GM18870 (cell line): Measurements from ENCODE around the gene DSG2.
A peak's percentile ranks its signal among the peaks of the same experiment; 100 is the strongest.
"Not testable (repeated sequence)": the region's sequence is repeated elsewhere in the genome, so short reads cannot be mapped to it uniquely, and the experiment has no call there.

Experiments
- ATAC-seq: cut with Tn5 transposase; IDR thresholded peaks from one replicate; pipeline ENCODE4 v1.9.1; 2021; ENCODE audit warnings: moderate library complexity; ENCODE audit not compliant: unreplicated experiment

DSG2 gene

GRCh38 chr18:31498574-31499524 lies 872 bp downstream of the DSG2 start:
- ATAC-seq = no peak

GRCh38 chr18:31500051-31500688 lies 2.2 kb downstream of the DSG2 start:
- peak; percentile 96 for ATAC-seq

GRCh38 chr18:31503011-31503410 lies 5.0 kb downstream of the DSG2 start:
- ATAC-seq = no peak

GRCh38 chr18:31504455-31505147 lies 6.6 kb downstream of the DSG2 start:
- ATAC-seq = no peak

GRCh38 chr18:31505156-31505555 lies 7.2 kb downstream of the DSG2 start:
- ATAC-seq = no peak

- ATAC-seq = no peak
Observed at GRCh38 chr18:31506024-31506742, 8.2 kb downstream of the DSG2 start.

- ATAC-seq = not testable (repeated sequence)
Observed at GRCh38 chr18:31507124-31507523, 9.1 kb downstream of the DSG2 start.

- ATAC-seq = no peak
Observed at GRCh38 chr18:31508781-31509180, 10.8 kb downstream of the DSG2 start.

GRCh38 chr18:31509571-31509970 lies 11.6 kb downstream of the DSG2 start:
- no peak for ATAC-seq

- no peak for ATAC-seq
Observed at GRCh38 chr18:31510319-31510718, 12.3 kb downstream of the DSG2 start.

- ATAC-seq = no peak
Observed at GRCh38 chr18:31511098-31511497, 13.1 kb downstream of the DSG2 start.

- no peak for ATAC-seq
Observed at GRCh38 chr18:31512203-31512764, 14.3 kb downstream of the DSG2 start.

GRCh38 chr18:31513189-31513935 lies 15.4 kb downstream of the DSG2 start:
- ATAC-seq = no peak

- no peak for ATAC-seq
Observed at GRCh38 chr18:31516437-31516836, 18.5 kb downstream of the DSG2 start.

GRCh38 chr18:31526374-31526773 lies 28.4 kb downstream of the DSG2 start:
- ATAC-seq = no peak

- no peak for ATAC-seq
Observed at GRCh38 chr18:31533236-31533635, 35.3 kb downstream of the DSG2 start.

GRCh38 chr18:31538837-31539236 lies 40.9 kb downstream of the DSG2 start:
- no peak for ATAC-seq

- ATAC-seq = no peak
Observed at GRCh38 chr18:31546476-31546875, 48.5 kb downstream of the DSG2 start.

- ATAC-seq = no peak
Observed at GRCh38 chr18:31548853-31549252, 50.9 kb downstream of the DSG2 start.

- ATAC-seq = no peak
Observed at GRCh38 chr18:31549416-31549815, 51.4 kb downstream of the DSG2 start.
